IPS-NIHi11 (cell line): ENCODE results near the gene OSBPL5.
A peak's percentile ranks its signal among the peaks of the same experiment; 100 is the strongest.

Experiments
- DNase-seq: peaks from one replicate; pipeline ENCODE4 v3.0.0; 2012; ENCODE audit warnings: mixed read lengths, low spot score

OSBPL5 gene

DNA sequence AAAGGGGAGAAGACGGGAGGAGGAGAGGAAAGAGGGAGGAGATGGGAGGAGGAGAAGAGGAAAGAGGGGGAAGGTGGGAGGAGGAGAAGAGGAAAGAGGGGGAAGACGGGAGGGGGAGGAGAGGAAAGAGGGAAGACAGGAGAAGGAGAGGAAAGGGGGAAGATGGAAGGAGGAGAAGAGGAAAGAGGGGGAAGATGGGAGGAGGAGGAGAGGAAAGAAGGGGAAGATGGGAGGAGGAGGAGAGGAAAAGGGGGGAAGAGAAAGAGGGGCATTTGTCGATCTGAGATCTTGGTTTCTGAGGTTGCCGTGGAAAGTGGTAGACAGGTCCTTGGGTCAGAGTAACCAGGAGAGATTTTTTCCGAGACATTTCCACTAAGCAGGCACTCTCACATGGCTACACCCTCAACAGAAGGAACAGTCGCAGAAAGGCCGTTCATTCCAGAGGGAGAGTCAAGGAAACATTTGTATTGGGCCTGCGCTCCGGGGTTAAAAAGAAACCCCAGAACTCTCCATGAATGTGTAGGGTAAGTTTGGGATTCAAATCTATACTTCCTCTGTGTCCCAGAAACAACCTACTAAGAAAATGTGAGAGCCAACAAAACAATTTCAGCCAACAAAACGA, 68.1 kb downstream of the OSBPL5 start:
- no peak for DNase-seq

DNA sequence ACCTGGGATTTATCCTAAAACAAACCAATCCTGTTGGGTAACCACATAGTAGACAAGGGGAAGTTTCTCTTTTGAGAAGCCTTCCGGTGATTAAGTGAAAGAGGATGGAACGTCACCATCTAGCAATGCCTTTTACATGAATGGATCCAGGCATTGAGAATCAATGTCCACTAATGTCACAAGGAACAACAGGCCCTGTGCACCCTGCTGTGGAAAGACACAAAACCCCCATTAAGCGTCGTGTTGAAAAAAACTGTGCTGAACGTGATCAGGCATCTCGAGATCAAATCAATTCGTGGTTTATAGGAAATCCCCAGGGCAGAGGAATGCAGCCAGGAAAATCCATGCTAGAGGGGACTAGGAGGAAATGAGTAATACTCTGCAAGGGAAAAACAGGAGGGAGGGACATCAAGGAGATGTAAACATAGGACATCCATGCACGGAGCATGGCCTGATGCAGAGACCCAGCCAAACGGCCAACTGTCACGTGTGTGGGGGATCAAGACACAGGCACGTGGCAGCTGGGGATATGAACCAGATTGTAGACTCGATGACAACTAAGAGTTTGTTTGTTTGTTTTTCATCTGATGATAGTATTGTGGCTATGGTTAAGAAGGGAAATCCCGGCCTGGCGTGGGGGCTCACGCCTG, 69.3 kb downstream of the OSBPL5 start:
- DNase-seq = no peak

DNA sequence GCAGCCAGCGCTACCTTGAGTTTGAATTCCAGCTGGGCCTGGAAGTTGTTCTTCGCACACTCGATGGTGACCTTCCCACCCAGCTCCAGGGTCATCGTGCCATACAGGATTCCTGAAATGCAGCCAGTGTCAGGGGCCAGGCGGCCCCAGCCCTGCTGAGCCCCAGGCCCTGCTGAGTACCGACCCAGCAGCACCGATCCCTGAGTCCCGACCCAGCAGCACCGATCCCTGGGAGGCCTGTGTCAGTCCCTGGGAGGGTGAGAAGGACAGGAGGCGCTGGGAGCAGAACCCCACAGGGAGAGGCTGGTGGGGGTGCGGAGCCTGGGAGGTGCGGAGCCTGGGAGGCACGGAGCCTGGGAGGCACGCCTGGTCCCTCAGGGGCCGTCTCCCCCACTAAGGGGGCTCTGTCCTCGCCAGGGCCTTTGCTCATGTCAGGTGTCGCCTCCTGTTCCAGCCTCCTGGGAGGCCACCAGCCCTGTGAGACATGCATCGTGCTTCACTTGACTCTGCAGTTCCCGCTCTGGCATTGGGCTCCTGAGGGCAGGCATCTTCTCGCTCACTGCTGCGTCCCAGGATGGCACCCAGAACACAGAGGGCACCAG, 70.8 kb downstream of the OSBPL5 start:
- DNase-seq = no peak

DNA sequence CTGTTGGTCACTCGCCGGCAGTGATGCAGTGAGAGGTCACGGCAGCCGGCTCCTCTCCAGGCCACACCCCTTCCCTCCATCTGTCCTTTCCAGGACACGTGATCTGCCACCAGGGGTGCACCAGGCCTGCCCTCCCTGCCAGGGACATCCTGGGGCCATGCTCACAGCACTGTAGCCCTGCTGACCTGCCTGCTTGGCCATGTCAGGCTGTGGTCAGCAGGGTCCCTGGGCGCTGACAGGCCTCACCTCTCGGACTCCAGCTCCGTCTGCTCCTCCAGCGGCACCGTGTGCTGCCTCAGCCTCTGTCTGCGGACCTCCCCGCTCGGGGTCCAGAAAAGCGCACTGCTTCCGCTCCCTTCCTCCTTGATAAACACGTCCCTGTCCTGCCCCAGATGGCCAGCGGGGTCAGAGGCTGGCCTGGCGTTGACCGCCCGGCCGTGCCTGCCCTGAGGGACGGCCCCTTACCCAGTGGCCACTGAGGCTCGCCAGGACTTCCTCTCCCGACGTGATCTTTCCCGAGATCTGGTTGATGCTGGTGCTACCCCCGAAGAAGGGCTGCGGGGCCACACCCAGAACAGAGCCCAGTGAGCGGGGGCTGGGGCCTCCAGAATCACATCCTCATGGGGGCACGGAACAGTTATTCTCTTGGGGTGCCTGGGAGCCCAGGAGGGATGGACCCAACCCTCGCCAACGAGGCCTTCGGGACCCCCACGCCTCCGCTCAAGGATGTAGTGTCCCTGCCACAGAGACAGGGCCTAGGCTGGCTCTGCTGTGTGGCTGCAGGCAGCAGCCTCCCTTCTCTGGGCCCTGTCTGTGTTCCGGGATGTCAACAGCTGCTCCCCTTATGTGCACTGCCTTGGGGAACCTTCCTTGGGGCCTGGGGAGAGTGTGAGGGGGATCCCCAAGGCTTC, 71.6 kb downstream of the OSBPL5 start:
- peak; percentile 65 for DNase-seq

DNA sequence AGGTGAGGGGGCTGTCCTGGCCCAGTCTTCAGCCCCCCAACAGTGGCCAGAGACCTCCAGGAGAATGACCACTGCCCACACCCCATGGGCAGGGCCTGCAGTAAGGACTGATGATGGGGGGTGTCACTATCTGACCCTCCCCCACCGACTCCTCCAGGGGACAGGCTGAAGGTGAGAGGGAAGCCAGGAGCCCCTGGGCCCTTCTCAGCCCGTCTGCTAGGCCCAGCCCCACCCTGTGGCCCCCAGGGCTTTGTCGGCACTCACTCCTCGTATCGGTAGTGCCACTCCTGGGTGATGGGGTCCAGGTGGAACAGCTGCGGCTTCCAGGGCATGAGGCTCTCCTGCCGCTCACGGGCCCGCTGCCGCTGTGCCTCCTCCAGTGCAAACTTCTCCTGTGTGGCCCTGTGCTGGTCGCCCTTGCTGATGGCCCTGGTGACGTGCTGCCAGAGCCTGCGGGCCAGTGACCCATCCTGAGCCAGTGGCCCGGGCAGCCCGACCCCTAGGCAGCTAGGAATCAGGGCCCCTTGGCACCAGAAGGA, 72.4 kb downstream of the OSBPL5 start:
- DNase-seq = no peak

DNA sequence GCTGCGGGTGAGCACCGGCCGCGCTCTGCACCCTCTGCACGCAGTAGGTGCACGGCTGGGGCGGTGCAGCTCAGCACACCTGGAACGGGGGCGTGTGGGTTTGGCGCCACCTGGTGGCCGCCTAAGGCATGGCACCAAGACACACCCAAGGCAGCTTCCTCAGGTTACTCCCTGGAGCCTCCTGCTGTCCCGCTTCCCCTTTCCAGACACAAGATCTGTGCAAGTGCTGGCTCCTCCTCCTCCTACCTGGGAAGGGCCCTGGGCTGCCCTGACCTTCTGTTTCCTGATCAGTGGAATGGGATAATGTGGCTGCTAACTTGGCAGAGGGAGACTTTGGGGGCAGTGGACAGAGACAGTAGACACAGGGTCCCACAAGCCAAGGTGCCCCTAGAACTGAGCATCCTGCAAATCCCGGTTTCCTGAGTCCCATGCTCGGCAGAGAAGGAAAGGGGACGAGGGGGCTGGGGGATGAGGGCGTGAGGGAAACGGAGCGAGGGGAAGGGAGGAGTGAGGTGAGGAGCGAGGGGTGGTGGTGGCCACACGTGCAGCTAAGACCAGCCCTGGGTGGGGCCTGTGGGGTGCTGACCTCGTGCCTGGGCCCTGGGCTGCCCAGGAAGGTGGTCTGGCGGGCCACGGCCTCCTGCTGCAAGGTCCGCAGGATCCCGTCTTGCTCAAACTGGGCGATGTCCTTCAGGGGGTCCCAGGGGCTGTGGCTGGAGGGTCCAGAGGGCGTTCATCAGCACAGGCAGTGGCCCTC, 73.1 kb downstream of the OSBPL5 start:
- DNase-seq = peak; percentile 98

DNA sequence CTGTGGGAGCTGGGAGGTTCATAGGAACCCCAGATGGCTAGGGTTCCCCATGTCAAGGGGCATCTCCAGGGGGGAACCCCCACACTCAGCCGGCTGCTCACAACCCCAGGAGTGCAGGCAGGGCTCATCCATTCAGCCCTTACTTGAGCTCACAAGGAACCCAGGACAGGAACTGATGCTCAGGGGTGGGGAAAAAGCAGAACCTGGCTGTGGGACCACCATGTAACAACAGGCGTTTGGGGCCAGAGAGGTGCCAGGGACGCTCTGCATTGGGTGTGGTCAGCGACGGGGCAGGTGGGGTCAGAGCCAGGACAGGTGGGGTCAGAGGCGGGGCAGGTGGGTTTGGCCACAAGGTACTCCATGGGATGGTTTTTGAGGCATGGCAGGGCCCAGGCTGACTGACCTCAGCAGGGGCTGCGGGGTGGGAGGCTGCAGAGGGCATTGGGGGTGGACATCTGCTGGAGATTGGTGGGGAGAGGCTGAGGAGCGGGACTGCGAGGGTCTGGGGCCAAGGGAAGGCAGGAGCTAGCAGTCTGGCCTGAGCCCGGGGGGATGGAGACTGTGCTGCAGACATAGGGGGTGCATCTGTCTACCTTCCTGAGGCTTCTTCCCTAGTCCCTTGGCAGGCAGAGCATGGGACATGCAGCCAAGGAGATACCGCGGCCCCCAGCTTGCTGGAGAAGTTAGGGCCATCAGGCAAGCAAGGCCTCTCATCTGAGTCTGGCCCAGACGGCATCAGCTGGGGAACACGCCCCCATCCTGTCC, 73.8 kb downstream of the OSBPL5 start:
- no peak for DNase-seq

DNA sequence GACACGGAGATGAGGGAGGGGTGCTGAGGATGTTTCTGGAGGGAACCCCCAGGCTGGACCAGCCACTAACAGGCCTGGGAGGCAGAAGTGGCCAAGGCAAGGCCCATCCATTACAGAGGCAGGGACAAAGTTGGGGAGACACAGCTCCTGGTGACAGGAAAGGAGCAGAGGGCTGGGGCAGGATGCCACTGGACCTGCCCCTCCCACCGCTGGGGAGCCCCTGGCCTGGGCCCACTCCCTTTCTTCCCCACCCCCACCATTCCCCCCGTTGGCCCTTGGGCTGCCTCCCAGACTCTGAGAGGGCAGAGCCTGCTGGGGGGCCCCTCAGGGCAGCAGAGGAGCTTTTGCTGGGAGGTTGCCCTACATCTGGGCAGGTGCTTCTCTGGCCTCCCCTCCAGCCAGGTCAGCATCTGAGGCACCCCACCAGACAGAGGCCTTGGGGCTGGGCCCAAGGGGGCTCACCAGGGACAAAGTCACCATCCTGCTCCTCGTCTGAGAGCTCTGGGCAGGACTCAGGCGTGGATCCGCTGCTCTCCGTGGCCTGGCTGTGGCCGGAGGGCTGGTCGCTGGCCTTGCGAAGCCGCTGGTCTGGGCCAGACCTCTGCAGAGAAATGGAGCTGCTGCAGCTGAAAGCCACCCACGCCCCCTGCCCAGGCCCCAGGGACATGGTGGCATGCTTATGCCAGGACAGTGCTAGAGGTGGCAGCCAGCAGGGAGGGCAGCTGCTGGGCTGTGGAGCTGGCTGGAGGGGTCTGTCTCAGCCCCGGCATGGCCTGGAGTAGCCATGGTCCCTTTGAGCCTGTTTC, 74.8 kb downstream of the OSBPL5 start:
- DNase-seq = no peak

DNA sequence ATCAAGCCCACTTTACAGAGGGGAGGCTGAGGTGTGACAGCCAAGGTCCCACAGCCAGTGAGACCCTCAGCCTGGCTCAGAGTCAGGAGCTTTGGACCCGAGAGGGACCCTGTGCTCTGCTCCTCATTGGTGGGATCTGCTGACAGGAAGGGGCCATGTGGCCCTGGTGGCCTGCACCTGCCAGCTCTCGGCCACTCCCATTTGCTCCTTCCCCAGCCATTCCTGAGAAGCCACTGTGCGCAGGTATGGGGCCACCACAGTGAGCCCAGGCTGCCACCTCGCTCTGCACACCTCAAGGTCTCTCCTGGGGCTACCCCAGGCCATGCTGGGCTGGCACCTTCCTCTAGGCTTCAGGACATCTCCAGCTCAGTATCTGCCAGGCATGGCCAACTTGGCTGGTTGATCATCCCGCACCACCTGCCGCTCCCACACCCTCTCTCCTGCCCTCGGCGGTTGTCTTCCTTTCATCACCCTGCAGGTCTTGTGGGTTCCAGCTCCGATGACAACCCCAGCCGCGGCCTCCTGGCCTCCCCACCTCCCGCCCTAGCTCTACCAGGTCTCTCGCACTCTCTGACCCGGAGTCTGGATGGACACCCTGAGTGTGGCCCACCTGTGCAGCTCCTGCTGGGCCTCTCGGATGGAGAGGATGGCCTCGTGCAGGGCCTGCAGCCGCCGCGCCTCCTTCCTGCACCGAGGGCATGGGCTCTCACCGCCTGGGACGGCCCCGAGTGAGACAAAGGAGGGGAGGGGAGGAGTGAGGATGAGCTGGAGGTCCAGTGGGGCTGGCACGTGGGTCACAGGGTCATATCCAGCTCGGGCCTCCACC, 75.7 kb downstream of the OSBPL5 start:
- DNase-seq = no peak

DNA sequence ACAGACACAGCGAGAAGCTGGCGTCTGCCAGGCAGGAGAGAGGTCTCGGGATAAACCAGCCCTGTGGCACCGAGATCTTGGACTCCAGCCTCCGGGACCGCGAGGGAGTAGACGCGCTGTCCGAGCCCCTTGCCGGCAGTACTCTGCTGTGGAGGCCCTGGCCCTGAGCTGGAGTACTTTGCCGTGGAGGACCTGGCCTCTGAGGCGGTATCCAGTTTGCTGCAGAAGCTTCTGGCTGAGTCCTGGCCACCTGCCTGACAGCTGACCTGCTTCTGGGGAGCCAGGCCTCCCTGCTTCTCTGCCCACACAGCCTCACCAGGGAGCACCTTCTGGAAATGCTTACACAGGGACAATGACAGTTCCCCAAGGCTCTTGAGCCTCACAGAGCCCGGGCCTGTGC, 76.3 kb downstream of the OSBPL5 start:
- no peak for DNase-seq

DNA sequence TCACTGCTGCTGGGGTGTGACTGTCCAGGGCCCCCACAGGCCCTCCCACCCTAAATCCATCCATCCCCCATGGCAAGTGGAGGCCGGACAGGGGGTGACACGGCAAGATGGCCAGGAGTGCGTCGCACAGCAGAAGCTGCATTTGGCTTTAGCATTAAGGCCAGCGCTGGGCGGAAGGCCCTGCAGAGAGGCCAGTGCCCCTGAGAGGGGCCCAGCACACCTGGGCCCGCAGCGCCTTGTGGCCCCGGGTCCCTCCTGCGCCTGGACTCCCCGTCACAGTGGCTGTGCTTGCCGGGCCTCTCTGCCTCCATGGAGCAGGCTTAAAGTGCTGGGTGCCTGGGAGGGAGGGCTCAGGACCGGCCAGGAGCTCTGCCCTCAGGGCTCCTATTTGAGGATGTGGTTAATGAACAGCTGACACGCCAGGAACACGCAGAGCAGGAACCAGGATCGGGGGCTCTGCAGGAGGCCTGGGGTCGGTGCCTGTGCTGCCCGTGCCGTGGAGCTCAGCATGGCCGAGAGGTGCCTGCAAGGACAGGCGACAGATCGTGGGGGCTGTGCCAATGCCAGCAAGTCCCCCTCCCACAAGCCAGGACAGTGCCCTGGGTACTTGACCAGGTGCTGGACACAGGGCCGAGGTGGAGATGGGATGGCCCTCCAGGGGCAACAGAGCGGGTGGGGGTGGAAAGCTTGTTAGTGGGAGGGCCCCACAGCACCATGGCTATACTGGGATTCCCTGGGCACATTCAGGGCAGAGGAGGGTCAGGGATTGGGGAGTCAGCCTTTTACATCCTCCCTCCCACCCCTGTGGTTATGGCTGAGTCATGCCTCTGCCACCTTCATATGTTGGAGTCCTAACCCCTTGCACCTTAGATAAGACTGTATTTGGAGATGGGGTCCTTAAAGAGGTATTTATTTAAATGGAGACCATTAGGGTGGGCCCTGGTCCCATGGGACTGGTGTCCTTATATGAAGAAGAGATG, 77.0 kb downstream of the OSBPL5 start:
- DNase-seq = no peak

DNA sequence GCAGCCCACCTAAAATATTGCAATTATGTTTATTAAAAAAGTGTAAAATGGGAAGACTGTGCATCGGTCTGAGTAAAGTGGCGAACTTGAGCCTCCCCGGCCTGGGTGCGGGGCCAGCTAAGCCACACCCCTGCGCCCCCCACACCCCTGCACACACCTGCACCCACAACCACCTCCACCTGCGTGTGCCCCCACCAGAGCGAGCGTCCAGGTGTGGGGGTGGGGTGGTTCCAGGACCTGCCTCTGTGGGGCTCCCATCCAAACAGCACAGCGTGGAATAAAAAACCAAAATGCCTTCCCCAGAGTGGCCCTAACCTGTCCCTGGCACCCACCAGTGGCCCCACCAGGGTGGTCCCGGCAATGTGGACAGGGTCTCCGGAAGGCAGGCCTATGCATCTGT, 77.7 kb downstream of the OSBPL5 start:
- no peak for DNase-seq

DNA sequence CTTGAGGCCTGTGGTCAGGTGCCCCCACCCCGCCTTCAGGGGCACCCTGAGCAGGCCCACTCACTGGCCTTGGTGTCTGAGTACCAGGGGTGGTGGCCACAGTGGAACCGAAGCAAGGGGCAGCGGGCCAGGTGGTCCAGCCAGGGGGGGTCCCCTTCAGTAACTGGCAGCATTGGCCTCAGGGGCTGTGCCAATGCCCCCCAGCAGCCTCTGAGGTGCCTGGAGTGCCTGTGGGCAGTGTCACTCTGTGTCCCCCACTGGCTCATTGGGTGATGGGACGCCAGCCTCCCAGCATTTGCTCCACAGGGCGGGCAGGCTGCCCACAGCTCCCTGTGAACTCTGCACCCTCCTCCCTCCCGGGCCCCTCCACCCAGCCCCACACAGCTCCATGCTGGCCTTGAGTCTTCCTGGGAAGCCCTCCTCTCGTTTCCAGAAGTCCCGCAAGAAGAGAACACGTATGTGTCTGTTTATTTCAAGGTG, 78.4 kb downstream of the OSBPL5 start:
- no peak for DNase-seq

DNA sequence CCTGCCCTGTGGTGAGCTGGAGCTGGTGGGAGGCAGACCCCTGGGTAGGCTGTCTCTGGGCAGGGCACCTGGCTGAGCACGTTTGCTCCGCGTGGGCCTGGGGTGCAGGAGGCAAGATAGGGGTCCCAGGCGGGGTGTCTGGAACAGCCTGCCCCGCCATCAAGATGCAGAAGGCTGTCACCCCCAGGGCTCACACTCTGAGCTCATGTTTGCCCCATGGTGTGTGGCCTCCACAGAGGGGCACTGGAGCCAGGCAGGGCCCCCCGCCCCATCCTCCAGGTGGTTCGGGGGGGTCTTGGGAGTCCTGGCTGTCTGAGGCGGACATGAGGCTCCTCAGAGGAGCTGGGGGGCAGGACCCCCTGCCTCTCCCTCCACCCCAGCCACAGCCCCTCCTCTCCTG, 79.0 kb downstream of the OSBPL5 start:
- no peak for DNase-seq

DNA sequence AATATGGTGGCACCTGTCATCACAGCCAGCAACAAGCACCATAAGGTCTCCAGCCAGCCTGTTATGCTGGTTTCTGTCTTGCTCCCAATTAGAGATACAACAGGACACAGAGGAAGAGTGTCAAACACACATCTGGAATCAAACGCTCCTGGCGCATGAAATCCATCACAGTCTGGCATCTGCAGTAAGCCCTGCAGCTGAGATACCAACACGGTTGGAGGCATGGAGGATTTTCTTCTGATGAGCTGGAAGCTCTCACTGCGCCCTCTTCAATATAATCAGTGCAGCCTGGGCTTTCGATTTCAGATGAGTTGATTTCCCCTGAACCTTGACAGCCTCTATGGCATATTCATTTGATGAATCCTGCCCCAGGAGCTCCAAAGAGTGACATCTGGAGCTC, 80.1 kb downstream of the OSBPL5 start:
- no peak for DNase-seq

DNA sequence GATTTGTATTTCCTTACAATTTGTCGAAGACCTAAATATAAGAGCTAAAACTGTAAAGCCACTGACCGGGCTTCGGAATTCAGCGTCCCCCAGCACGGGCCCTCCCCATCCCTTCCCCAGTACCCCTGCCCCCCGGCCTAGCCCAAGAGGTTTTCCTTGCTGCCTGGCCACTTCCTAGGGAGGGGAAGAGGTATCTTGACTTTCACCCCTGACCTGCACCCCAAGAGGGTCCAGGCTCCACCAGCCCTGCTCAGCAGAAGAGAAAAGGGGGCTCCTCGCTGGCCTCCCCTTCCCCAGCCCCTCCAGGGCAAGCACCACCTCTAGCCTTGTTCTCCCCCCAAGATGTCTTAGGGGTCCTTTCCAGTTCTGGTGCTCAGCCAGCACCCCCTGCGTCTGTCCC, 81.8 kb downstream of the OSBPL5 start:
- no peak for DNase-seq

DNA sequence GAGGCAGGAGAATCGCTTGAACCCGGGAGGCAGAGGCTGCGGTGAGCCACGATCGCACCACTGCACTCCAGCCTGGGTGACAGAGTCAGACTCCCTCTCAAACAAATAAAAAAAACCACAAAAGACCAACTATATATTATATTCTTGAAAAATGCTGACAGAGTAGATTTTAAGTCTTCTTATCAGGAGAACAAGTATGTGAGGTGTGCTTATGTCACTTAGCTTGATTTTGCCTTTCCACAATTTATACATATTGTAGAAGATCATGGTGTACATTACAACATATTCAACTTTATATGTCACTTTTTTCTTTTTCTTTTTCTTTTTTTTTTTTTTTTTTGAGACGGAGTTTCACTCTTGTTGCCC, 83.7 kb downstream of the OSBPL5 start:
- no peak for DNase-seq
